Spleen (tissue), 11 donors: ENCODE measurements around the gene RNASEH2B. TPM values are rescaled to one million over a fixed set of nuclear protein-coding genes. Genes with fewer than 3 reads are reported as not detected.

Experiments used
- DNase-seq: peaks from one replicate; pipeline ENCODE4 v3.0.0-alpha.2; 2020
- H3K27ac ChIP-seq, 8 donors: fragments of 200-600 bp; sonication (generic) in 7 of 8; 1 replicate in 4 of 8; 2 replicates in 4 of 8; pipeline versions ENCODE4 v1.5.0 to v1.8.0; 2016 to 2021; ENCODE audit warnings: inconsistent platforms in 4 of 8, mild to moderate bottlenecking in 4 of 8, moderate library complexity in 1 of 8
- H3K27me3 ChIP-seq, 7 donors: fragments of 200-600 bp; sonication (generic) in 6 of 7; replicated peaks in 1 of 7; 1 replicate in 4 of 7; 2 replicates in 3 of 7; pipeline versions ENCODE4 v1.5.0 to v1.8.0; 2016 to 2021; ENCODE audit warnings: inconsistent platforms in 3 of 7, mild to moderate bottlenecking in 1 of 7
- H3K36me3 ChIP-seq, 6 donors: fragments of 200-600 bp; sonication (generic) in 5 of 6; 1 replicate in 4 of 6; 2 replicates in 2 of 6; pipeline versions ENCODE4 v1.5.0 to v1.8.0; 2016 to 2021; ENCODE audit warnings: inconsistent platforms in 2 of 6
- H3K4me1 ChIP-seq, 6 donors: fragments of 200-600 bp; sonication (generic) in 5 of 6; 1 replicate in 3 of 6; 2 replicates in 3 of 6; pipeline versions ENCODE4 v1.5.0 to v1.8.0; 2016 to 2021; ENCODE audit warnings: inconsistent platforms in 3 of 6
- H3K4me3 ChIP-seq, 8 donors: fragments of 200-600 bp; sonication (generic) in 7 of 8; 1 replicate in 4 of 8; 2 replicates in 4 of 8; pipeline versions ENCODE4 v1.5.0 to v1.8.0; 2016 to 2021; ENCODE audit warnings: inconsistent platforms in 4 of 8, mild to moderate bottlenecking in 4 of 8, moderate library complexity in 2 of 8
- H3K9me3 ChIP-seq, 8 donors: fragments of 200-600 bp; sonication (generic) in 7 of 8; 1 replicate in 4 of 8; 2 replicates in 4 of 8; pipeline versions ENCODE4 v1.5.0 to v1.8.0; 2016 to 2021; ENCODE audit warnings: inconsistent platforms in 4 of 8
- CTCF ChIP-seq, 11 experiments: fragments of 200-600 bp in 7 of 11; fragments of 450-650 bp in 4 of 11; sonication (generic) in 4 of 11; IDR thresholded peaks in 8 of 11; conservative IDR thresholded peaks in 3 of 11; 1 replicate in 7 of 11; 2 replicates in 4 of 11; pipeline versions ENCODE4 v1.4.0 to v1.8.0; 2016 to 2021; ENCODE audit warnings: antibody characterized with exemption in 11 of 11, inconsistent platforms in 4 of 11, mild to moderate bottlenecking in 1 of 11
- POLR2A ChIP-seq, 3 donors: fragments of 450-650 bp; IDR thresholded peaks; one replicate each; pipeline ENCODE4 v1.5.1; 2017; ENCODE audit warnings: antibody characterized with exemption in 3 of 3, mild to moderate bottlenecking in 1 of 3
- POLR2AphosphoS5 ChIP-seq, 3 donors: sonication (generic); formaldehyde crosslinking; IDR thresholded peaks; one replicate each; pipeline ENCODE4 v1.5.1; 2017; ENCODE audit warnings: antibody characterized with exemption in 3 of 3
- WGBS, 5 donors: extraction: QIAGEN DNeasy Blood & Tissue Kit in 3 of 5; methylation state at CpG; one replicate each; pipeline versions ENCODE4 v1.1.5 to v1.1.7; 2013 to 2018; 5-methylcytosine and 5-hydroxymethylcytosine counted together
- intact Hi-C: fragments of 100-400 bp; cut with DNase I; formaldehyde crosslinking; loops from one replicate; pipeline ENCODE4 v1.15.0; 2023; ENCODE audit warnings: low total_unique reads
- polyA plus RNA-seq, 3 donors: library from polyadenylated mRNA; stranded (reverse); fragments of 200-250 nt; gene quantifications; one replicate each; pipeline ENCODE4 v1.2.1, GENCODE V29; 2013
- total RNA-seq, 7 donors: library from RNA; depleted of rRNA in 3 of 7; stranded (reverse); fragments of >200 nt in 3 of 7; fragmentation: NEBNext Ultra II Directional in 4 of 7; extraction: Animal tissue kit (Norgen Biotek cat#: 25700) in 4 of 7; gene quantifications; one replicate each; pipeline versions ENCODE4 v1.1.0 to v1.2.1, GENCODE V29; 2016 to 2021
- donor health status: healthy with polysubstance abuse.
- donor health status: DM: no; HTN: no; CAD: no; lungs with moderate emphysema.
- donor health status: DM: no; HTN: no; CAD: no.
- donor health status: Bipolar disorder and iron deficiency.
- donor health status: healthy.
- donor health status: DM: no; HTN: no; CAD: no.
- donor health status: DM: yes; HTN: yes; CAD: no.

Gene RNASEH2B
- total and polyA plus RNA-seq, 10 donors, result 57.2 to 129 (median 73.7) TPM

- H3K4me1 ChIP-seq, result no peaks in the 10 kb centered on the region
- peaks cover 0 to 3% (median 0%) of the 10 kb centered on the region in 8 donors for H3K9me3 ChIP-seq
- no peak overlapping the region for H3K27ac ChIP-seq
- H3K36me3 ChIP-seq, result no peaks in the 10 kb centered on the region
- TF ChIP-seq POLR2A (IDR thresholded peaks at IDR 0.05) (no peak), POLR2AphosphoS5 (IDR thresholded peaks at IDR 0.05) (no peak), CTCF (IDR thresholded peaks at IDR 0.05 in 8 of 11, conservative IDR thresholded peaks at IDR 0.05 in 3 of 11) (no peak)
- H3K27me3 ChIP-seq, result no peaks in the 10 kb centered on the region
- no peak overlapping the region for H3K4me3 ChIP-seq
- 65 to 76% (median 69%) methylated on average over 3 of the region's 3 CpGs for WGBS, 5 donors
- DNase-seq, result no peak
- intact Hi-C loops, result no loop called here
These were observed 42.0 kb upstream of the RNASEH2B start for GRCh38 chr13:50867637-50867945.

- no peaks in the 10 kb centered on the region for H3K9me3 ChIP-seq
- intact Hi-C loops, result no loop called here
- no peak for DNase-seq
- no peak overlapping the region for H3K4me3 ChIP-seq
- H3K27ac ChIP-seq, result no peak overlapping the region
- H3K36me3 ChIP-seq, result no peaks in the 10 kb centered on the region
- TF ChIP-seq POLR2AphosphoS5 (IDR thresholded peaks at IDR 0.05), result no peak
- no peak for TF ChIP-seq CTCF (IDR thresholded peaks at IDR 0.05 in 8 of 11, conservative IDR thresholded peaks at IDR 0.05 in 3 of 11)
- no peak for TF ChIP-seq POLR2A (IDR thresholded peaks at IDR 0.05)
- H3K27me3 ChIP-seq, result no peaks in the 10 kb centered on the region
- 90 to 100% (median 95%) methylated on average over 1 of the region's 1 CpG for WGBS, 5 donors
- no peaks in the 10 kb centered on the region for H3K4me1 ChIP-seq
These were observed 38.2 kb upstream of the RNASEH2B start for GRCh38 chr13:50871405-50871804.

GRCh38 chr13:50873467-50873866 is 36.1 kb upstream of the RNASEH2B start:
- Histone ChIP-seq H3K9me3 (no peaks in the 10 kb centered on the region), H3K27ac (no peak overlapping the region), H3K36me3 (no peaks in the 10 kb centered on the region), H3K4me1 (no peaks in the 10 kb centered on the region), H3K27me3 (no peaks in the 10 kb centered on the region), H3K4me3 (no peak overlapping the region)
- TF ChIP-seq CTCF (IDR thresholded peaks at IDR 0.05 in 8 of 11, conservative IDR thresholded peaks at IDR 0.05 in 3 of 11) (no peak), POLR2A (IDR thresholded peaks at IDR 0.05) (no peak), POLR2AphosphoS5 (IDR thresholded peaks at IDR 0.05) (no peak)
- no peak for DNase-seq
- intact Hi-C loops, result no loop called here
- 81 to 89% (median 87%) methylated on average over 2 of the region's 2 CpGs for WGBS, 5 donors

GRCh38 chr13:50873991-50874390 is 35.6 kb upstream of the RNASEH2B start:
- H3K36me3 ChIP-seq, result no peaks in the 10 kb centered on the region
- H3K27me3 ChIP-seq, result no peaks in the 10 kb centered on the region
- WGBS, 5 donors, result 85 to 99% (median 90%) methylated on average over 2 of the region's 2 CpGs
- no peak for DNase-seq
- intact Hi-C loops, result no loop called here
- H3K27ac ChIP-seq, result no peak overlapping the region
- H3K4me3 ChIP-seq, result no peak overlapping the region
- TF ChIP-seq POLR2AphosphoS5 (IDR thresholded peaks at IDR 0.05), result no peak
- no peak for TF ChIP-seq POLR2A (IDR thresholded peaks at IDR 0.05)
- no peak for TF ChIP-seq CTCF (IDR thresholded peaks at IDR 0.05 in 8 of 11, conservative IDR thresholded peaks at IDR 0.05 in 3 of 11)
- no peaks in the 10 kb centered on the region for H3K4me1 ChIP-seq
- H3K9me3 ChIP-seq, result no peaks in the 10 kb centered on the region
